ENCODE results near the gene KCTD20. TPM values are rescaled to one million over a fixed set of nuclear protein-coding genes. Genes with fewer than 3 reads are reported as not detected.

KCTD20 gene
- polyA plus RNA-seq, 10 donors: 35.9 to 59.5 (median 50.6) TPM

- no peak for DNase-seq
Measured at GRCh38 chr6:36491378-36491965, 48.7 kb downstream of the KCTD20 start.

- DNase-seq: no peak
Measured at GRCh38 chr6:36492092-36492491, 49.3 kb downstream of the KCTD20 start.

GRCh38 chr6:36492621-36493020 is 49.8 kb downstream of the KCTD20 start:
- no peak for DNase-seq

GRCh38 chr6:36493319-36493718 is 50.5 kb downstream of the KCTD20 start:
- DNase-seq: no peak

GRCh38 chr6:36493859-36494258 is 51.1 kb downstream of the KCTD20 start:
- DNase-seq: no peak

- no peak for DNase-seq
Measured at GRCh38 chr6:36495086-36495485, 52.3 kb downstream of the KCTD20 start.

- DNase-seq: no peak
Measured at GRCh38 chr6:36499918-36500317, 57.1 kb downstream of the KCTD20 start.

GRCh38 chr6:36501686-36502085 is 58.9 kb downstream of the KCTD20 start:
- DNase-seq: no peak

GRCh38 chr6:36504181-36504580 is 61.4 kb downstream of the KCTD20 start:
- no peak for DNase-seq

GRCh38 chr6:36504982-36505381 is 62.2 kb downstream of the KCTD20 start:
- DNase-seq: no peak

GRCh38 chr6:36505744-36506534 is 63.1 kb downstream of the KCTD20 start:
- no peak for DNase-seq

- DNase-seq: no peak
Measured at GRCh38 chr6:36506611-36507010, 63.8 kb downstream of the KCTD20 start.

- DNase-seq: no peak
Measured at GRCh38 chr6:36508532-36508931, 65.7 kb downstream of the KCTD20 start.

GRCh38 chr6:36510365-36510764 is 67.6 kb downstream of the KCTD20 start:
- DNase-seq: no peak

- DNase-seq: no peak
Measured at GRCh38 chr6:36514554-36515456, 72.0 kb downstream of the KCTD20 start.

GRCh38 chr6:36515844-36516243 is 73.0 kb downstream of the KCTD20 start:
- no peak for DNase-seq

- no peak for DNase-seq
Measured at GRCh38 chr6:36516559-36516958, 73.8 kb downstream of the KCTD20 start.

GRCh38 chr6:36516988-36517387 is 74.2 kb downstream of the KCTD20 start:
- DNase-seq: no peak

- no peak for DNase-seq
Measured at GRCh38 chr6:36517408-36517807, 74.6 kb downstream of the KCTD20 start.

GRCh38 chr6:36519352-36519751 is 76.6 kb downstream of the KCTD20 start:
- no peak for DNase-seq

GRCh38 chr6:36523451-36523850 is 80.7 kb downstream of the KCTD20 start:
- no peak for DNase-seq

- no peak for DNase-seq
Measured at GRCh38 chr6:36523936-36524499, 81.2 kb downstream of the KCTD20 start.

All from muscle of back (tissue), 11 donors.